Measurements from ENCODE around the gene PINK1.

Gene PINK1

DNA sequence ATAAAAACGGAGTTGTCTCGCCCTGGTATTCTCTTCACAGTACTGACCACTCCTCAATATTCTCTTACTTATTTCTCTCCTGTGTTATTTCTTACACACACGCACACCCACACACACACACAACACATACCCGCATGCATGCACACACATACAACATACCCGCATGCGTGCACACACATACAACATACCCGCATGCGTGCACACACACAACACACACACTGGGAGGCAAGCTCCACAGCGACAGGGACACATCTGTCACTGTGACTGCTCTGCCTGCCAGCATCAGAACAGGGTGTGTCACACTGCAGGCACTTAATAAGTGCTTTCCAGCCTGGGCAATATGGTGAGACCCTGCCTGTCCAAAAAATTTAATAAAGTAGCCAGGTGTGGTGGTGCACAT lies 48.7 kb downstream of the PINK1 start:
- DNase-seq (ENCODE audit: low spot score): no peak

DNA sequence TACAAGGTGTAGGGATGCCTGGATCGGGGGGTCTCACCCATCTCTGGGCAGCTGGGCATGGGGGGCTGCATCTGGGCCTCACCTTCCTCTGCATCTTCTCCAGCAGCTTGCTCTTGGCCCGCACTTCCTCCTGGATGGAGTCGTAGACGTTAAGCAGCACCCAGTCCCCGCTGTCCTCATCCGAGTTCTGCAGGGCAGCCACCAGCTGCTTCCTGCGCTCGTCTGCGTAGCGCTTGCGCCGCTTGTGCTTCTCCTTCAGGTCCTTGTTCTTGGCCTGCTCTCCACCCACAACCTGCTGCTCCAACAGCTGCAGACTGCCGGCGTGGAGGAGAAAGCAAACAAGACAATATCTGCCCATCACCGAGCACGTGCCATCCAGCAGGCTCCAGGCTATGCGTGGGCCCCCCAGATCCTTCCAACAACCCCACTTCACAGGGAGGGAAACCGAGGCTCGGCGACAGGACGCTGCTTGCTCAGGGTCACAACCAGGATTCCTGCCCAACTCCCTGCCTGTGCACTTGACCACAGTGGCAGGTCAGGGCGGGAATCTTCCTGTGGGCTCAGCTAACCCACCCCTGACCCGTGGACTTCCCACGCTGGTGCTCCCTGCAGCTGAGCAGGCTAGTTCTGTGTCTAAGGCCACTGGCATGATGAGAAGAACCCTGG lies 49.4 kb downstream of the PINK1 start:
- DNase-seq (ENCODE audit: low spot score): no peak

DNA sequence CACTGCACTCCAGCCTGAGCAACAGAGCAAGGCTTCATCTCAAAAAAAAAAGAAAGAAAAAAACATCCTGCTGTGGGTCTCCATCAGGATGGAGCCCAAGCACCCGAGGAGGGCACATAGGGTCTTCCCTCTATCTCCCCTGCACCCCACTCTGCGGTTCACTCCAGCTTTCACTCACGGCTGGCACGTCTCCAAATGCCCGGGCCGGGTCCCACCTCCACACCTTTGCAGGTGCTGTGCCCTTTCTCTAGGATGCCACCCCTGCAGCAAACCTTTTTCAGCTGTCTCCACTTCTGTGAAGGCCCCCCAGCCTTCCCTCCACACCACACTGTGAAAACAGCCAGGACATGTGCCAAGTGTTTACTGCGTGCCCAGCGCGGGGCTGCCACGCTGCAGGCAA lies 50.4 kb downstream of the PINK1 start:
- no peak for DNase-seq (ENCODE audit: low spot score)

DNA sequence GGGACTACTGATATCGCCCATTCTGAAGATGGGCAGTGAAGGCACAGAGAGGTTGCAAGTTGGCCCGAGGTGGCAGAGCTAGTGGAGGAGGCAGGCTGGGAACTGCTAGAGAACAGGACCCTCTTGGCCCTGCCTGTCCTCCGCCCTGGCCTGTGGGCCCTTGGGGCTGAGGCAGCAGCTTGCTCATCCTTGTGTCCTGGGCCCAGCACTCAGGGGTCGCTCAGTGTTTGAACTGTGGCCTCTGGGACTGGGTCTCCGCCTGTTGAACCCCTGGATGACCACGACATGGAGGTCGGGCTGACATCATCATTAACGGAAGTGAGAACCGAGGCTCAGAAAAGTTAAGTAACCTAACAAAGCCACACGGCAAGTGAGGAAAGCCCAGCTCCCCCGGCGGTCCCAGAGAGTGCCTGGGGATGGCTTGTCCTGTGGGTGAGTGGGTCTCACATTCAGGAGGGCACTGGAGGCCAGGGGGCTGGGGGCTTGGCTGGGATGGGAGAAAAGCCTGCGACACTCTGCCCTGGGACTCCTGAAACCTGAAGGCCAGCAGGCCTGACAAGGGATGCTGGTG lies 50.9 kb downstream of the PINK1 start:
- DNase-seq (ENCODE audit: low spot score): no peak

DNA sequence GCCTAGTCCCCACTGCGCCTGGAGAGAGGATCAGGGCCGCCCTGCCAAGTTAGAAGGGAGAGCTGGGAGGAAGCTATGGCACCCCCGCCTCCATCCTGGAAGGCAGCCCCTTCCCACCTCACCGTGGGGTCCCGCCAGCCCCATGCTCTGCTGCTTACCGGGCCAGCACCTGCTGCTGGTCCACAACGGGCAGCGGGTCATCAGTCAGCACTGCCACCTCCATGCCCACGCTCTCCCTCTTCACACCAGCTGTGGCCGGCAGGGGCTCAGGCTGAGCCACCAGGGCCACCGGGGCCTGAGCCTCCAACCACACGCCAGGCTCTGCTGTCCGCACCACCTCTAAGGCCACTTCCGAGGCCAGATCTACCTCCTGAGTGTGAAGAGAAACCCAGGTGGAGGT lies 51.4 kb downstream of the PINK1 start:
- no peak for DNase-seq (ENCODE audit: low spot score)

DNA sequence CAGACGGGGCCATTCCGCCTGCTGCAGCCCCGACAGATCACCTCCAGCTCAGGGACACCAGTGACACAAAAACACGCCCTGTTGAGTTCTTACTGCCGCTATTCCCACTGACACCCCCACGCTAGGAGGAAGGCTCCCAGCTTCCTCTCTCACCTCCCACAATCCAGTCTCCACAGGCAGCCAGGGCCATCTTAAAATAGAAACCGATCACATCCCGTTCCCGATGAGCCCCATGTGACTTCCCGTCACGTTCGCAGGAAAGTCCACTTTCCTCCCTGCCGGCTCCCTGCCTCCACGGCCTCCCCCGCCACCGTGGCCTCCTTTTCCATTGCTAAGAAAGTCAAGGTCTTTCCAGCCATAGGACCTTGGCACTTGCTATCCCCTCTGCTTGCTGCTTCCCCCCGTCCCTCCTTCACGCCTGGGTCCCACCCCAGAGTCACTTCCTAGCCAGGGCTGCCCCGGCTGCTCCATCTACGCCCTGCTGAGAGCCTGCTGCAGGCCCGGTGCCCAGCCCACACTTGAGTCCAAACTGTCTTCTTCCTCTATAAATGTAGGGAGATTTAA lies 51.9 kb downstream of the PINK1 start:
- no peak for DNase-seq (ENCODE audit: low spot score)

DNA sequence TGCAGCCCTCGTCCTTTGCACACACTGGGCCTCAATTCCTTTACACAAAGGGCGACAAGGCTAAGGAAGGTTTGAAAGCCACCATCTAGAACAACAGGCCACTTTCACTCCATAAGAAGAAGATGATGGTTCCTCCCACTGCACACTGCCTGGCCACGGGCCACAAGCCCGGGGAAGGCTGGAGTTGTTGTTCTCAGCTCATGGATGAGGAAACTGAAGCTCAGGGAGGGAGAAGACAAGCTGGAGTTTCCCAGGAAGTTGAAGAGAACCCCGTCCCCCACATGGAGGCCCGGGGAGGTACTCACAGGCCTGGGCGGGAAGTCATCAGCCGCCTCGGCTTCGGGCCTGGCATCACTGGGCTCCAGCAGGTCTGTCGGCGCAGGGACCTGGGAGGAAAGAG lies 52.5 kb downstream of the PINK1 start:
- DNase-seq (ENCODE audit: low spot score): no peak

DNA sequence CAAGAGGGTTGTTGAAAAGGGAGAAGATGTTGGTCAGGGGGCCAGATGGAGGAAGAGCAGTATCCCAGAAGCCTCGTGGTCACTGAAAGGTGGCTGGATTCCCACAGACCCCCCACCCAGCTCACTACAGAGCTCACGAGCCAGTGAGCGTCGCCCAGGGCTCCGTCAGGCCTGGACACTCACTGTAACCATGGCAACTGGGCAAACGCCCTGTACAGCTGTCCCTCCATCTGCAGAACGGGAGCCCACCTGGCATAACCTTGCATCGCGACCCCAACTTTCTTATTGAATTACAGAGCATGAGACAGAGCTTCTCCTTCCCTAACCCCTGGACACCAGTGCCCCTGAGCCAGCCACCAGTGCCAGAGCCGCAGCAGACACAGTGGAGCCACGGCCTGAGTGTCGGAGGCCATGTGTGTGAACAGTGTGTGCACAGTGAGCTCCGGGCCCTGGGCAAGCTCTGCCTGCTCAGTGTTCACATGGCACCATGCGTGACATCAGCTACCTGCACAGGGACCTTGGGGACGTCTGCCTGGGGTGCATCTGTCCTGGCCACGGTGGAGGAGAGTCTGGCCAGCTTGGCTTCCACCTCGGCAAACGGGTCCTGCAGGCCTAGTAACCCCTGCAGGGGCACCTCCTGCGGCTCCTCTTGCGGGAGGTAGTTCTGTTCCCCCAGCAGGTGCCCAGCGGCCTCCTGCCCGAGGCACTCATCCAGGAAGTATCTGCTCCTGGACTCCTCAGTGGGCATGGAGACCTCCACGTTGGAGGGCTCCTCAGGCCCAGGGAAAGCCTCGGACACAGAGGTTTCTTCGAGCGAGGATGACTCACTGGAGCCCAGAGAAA lies 53.8 kb downstream of the PINK1 start:
- no peak for DNase-seq (ENCODE audit: low spot score)

DNA sequence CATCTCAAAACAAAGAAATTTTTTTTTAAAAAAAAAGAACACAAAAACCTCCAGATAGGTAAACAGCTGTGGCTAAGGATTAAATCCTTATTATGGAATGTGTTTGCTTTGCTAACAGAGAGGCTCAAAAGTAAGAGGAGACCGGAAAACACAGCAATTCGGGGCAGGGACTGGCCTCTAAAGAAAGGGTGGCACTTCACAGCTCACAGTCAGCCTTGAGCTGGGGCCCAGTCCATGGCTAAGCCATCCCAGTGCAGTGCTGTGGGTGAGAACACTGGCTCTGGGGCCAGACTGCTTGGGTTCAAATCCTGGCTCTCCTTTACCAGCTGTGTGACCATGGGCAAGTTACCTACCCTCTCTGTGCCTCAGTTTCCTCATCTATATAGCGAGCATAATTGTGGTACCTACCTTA lies 56.4 kb downstream of the PINK1 start:
- DNase-seq (ENCODE audit: low spot score): no peak

DNA sequence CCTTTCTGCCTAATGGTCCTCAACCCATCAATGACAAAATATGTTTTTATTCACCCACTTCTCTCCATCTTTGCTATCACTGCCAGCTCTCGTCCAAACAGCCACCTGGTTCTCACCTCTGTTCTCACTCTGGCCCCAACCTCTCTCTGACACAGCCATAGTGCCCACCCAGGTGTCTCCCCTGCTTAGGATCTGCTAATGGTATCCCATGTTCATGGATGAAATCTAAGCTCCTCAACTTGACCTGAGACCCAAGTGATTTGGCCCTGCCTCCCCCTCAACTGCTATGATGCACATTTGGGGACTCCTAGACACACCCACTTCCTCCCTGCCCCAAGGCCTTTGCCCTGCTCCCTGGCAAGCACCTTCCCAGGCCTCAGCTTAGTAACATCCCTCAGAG lies 58.6 kb downstream of the PINK1 start:
- DNase-seq (ENCODE audit: low spot score): no peak

DNA sequence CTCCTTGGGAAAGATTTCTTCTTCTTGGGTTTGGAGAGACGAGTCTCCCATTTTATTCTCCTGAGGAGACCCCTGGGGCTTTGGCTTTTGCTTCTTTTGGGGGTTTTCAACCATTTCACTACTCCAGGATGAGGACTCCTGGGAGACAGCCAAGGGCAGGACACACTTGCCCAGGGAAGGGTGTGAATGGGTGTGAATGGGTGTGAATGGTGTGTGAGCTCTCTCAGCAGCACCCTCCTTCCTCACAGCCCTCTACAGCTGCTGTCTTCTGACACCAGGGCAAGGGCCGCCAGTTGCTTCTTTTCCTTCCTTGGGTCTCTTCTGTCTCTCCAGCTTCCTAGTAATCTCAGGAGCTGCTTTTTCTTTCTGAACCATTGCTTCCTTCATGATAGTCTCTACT lies 60.4 kb downstream of the PINK1 start:
- DNase-seq (ENCODE audit: low spot score): no peak

DNA sequence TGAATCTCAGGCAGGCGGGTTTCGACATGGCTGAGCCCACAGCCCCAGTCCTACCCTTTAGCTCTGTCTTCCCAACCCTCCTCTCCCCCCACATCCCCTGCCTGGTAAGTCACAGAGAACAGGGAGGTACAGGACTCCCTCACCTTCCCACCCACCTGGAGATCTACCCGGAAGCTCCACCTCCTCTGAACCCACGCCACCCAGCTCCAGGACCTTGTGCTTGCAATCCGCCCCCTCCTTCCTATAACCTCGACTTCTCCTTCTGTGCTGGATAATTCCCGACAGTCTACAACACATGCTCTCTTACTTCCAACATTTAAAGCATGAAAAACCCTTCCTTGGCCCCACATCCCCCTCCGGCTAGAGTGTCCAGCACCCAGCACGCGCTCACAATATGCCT lies 62.3 kb downstream of the PINK1 start:
- DNase-seq (ENCODE audit: low spot score): no peak

DNA sequence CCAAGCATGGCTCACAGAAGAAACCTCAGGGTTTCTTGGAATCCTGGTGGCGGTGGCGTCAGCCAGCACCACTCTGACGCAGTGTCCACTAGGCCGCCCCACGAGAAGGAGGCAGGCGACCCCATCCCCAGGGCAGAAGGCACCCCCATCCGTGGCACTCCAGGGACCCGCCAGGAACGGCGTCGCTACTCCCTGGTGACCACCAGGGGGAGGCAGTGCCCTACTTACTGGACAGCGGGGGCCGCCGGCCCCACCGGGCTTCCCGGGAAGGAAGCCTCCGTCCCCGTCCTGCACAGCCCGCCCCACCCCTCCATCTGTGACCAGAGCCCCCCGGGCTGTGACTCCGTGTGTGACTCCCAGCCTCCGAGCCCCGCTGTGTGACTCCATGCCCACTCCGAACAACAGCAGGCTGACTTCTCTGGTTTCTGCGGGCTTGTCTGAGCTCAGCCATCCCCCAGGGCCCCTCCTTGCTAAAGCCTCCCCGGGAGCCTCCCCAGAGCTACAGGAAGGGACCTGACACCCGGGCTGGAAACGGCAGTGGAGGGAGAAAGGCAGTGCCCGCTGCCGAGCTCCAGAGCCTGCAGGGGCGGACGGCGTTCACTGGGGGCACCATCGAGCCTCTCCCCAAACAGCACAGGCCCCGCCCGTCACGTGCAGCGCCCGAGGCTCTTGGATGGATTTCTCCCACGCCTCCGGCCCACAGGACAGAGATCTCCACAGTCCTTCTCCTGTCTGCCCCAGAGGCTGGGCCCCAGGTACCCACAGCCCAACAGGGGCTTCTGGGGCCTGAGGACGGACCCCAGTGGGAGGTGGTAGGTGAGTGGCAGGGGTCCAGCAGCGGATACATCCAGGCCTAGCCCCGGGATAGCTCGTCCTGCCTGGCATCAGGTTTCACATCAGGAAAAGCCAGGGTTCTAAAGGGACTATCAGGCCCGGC lies 63.4 kb downstream of the PINK1 start:
- peak; percentile 83 for DNase-seq (ENCODE audit: low spot score)

DNA sequence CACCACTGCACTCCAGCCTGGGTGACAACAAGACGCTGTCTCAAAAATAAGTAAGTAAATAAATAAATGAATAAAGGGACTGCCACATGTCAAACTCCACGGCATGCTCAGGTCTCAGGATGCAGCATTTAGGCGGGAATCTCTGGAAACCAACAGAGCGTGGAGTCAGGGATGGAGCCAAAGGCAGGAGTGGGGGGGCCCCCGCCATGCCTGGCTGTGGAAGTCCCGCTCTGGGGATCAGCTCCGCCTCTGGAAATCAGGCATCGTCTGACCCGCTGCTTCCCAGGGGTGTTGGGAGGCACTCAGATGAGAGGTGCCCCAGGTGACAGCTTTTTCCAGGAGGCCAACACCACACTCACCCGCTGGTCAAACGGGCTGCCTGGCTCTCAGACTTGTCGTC lies 64.3 kb downstream of the PINK1 start:
- DNase-seq (ENCODE audit: low spot score): no peak

DNA sequence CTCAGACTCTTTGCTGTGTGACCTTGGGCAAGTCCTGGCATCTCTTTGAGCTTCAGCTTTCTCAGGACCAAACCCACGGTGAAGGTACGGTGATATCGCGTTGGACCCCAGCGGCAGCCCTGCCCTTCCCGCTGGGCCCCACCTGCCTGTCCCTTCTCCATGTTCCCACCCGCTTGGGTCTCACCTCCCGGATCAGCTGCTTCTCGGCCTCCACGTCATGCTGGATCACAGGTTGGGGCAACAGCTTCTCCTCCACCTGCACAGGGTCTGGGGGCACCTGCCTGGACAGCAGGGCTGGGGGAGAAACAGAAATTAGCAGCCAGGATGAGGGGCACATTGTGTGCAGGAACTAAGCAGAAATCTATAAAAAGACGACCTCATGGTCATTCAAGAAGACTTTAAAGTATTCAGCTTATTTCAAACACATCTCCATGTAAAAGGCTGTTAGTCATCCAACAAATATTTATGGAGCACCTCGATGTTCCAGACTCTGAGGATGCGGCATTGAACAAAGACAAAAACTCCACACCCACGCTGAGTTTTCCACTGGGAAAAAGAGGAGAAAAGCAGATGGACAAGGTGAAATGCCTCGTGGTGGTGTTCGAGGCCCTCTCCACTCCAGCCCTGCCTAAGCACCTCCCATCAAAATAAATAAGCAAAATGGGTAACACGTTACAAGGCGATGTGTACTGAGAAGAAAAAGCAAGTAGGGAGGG lies 65.1 kb downstream of the PINK1 start:
- DNase-seq (ENCODE audit: low spot score): no peak

DNA sequence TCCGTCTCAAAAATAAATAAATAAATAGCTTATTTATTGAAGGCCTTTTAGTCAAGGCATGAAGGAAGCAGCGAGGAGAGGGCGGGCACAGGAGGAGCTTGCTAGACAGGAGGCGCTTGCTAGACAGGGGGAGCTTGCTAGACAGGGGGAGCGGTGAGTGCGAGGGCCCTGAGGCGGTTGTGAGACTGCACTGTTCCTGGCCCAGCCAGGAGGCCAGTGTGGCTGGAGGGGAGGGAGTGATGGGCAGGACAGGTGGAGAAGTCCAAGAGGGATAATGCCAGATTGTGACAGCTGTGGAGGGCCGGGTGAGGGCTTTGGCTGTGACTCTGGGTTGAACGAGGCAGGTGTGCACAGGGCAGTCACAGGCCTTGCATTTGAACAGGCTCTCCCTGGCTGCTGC lies 66.3 kb downstream of the PINK1 start:
- DNase-seq (ENCODE audit: low spot score): no peak

DNA sequence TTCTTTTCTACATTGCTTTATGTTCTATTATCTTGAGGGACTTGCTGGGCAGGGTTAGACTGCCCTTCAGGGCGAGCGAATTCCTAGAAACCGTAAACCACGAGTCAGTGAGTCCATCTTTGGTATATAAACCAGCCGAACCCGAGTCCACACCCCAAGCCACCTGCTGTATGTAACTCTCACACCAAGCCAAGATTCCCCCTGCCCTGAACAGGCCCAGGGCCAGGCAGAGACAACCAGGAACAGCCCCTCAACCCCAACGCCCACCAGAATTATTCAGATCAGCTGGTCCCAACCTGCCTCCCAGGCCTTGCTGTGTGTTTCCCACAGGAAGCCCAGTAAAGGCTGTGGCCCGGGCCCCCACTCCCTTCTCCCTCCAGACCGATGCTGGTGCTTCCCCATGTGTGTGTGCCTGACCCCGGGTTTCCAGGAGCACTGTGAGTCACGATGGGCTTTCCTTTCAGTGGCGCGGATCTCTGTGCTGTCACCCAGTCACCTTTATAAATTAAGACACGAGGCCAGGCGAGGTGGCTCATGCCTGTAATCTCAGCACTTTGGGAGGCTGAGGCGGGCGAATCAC lies 67.5 kb downstream of the PINK1 start:
- no peak for DNase-seq (ENCODE audit: low spot score)

Measured in HuH-7.5 (cell line).